GM12872 (cell line): ENCODE data around the gene SMIM23.

Experiments
- CTCF ChIP-seq: IDR thresholded peaks from 3 replicates; pipeline ENCODE4 v1.5.1; 2011; ENCODE audit warnings: low read depth, mild to moderate bottlenecking, low read length, moderate library complexity; ENCODE audit not compliant: insufficient read depth

Gene SMIM23

DNA sequence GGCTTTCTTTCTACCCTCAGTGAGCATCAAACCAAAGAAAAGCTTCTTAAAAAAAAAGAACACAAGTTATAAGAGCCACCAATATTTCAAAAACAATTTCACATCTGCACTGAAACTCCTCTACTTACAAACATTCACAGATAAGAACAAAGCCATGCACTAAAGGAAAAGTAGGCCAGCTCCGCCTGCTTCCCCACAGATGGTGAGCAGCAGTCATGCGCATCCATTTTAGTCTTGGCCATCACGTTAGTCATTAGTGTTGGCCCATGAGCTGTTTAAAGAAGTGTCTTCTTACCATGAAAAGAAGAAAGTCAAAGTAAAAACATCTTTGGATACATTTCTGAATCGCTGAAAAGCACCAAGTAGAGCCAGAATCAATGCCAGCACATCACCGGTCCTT, 40.0 kb upstream of the SMIM23 start:
- TF ChIP-seq CTCF = no peak

GRCh38 chr5:171747061-171747859, 38.4 kb upstream of the SMIM23 start:
- no peak for TF ChIP-seq CTCF

- no peak for TF ChIP-seq CTCF
Measured at GRCh38 chr5:171748720-171749119, 36.9 kb upstream of the SMIM23 start.

- TF ChIP-seq CTCF = no peak
Measured at GRCh38 chr5:171749365-171749764, 36.3 kb upstream of the SMIM23 start.

GRCh38 chr5:171750311-171750788, 35.3 kb upstream of the SMIM23 start:
- TF ChIP-seq CTCF = no peak

- no peak for TF ChIP-seq CTCF
Measured at GRCh38 chr5:171755354-171755821, 30.2 kb upstream of the SMIM23 start.

GRCh38 chr5:171757853-171758535, 27.6 kb upstream of the SMIM23 start:
- TF ChIP-seq CTCF = no peak
